ENCODE measurements around the gene HNRNPA2B1. TPM values are rescaled to one million over a fixed set of nuclear protein-coding genes. Genes with fewer than 3 reads are reported as not detected.

The HNRNPA2B1 gene
- total RNA-seq, 1 donor from 2014 or later = 685 TPM

DNA sequence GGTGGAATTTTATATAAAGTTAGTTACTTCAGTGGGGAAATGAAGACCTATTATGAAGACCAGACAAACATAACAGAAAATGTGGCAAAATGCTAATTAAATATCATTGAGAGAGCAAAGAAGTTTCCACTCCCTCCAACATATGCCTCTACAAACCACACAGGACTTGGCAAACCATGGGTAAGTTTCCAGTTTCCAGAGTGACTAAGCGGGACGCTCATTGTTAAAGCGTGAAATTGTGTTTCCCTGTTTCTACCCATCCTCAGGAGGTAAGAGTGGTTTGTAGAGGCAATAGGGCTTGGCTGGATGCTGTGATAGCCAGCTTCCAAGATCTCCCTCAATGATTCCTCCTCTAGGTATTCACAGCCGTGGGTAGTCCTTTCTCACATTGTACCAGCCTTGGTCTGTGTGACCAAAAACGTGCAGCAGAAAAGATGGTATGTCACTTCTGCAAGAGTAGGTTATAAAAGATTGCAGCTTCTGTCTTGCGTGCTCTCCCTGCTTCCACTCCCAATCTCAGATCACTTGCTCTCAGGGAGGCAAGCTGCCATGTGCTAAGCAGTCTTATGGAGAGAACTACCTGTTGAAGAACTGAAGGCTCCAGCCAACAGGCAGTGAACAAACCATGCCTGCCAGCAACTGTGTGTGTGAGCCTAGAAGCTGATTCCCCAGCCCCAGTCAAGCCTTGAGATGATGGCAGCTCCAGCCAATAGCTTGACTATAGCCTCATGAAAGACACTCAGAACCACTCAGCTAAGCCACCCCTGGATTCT lies 36.7 kb upstream of the HNRNPA2B1 start:
- no peak overlapping the region for H3K4me3 Mint-ChIP-seq (ENCODE audit: unreplicated experiment)
- H3K9me3 Mint-ChIP-seq (ENCODE audit: unreplicated experiment) = no peaks in the 10 kb centered on the region
- no peak overlapping the region for H3K27ac Mint-ChIP-seq (ENCODE audit: unreplicated experiment)
- H3K27me3 Mint-ChIP-seq (ENCODE audit: unreplicated experiment) = no peaks in the 10 kb centered on the region
- no peaks in the 10 kb centered on the region for H3K4me1 Mint-ChIP-seq (ENCODE audit: low read depth, unreplicated experiment)
- no peak for DNase-seq
- TF ChIP-seq, protein P1, sequence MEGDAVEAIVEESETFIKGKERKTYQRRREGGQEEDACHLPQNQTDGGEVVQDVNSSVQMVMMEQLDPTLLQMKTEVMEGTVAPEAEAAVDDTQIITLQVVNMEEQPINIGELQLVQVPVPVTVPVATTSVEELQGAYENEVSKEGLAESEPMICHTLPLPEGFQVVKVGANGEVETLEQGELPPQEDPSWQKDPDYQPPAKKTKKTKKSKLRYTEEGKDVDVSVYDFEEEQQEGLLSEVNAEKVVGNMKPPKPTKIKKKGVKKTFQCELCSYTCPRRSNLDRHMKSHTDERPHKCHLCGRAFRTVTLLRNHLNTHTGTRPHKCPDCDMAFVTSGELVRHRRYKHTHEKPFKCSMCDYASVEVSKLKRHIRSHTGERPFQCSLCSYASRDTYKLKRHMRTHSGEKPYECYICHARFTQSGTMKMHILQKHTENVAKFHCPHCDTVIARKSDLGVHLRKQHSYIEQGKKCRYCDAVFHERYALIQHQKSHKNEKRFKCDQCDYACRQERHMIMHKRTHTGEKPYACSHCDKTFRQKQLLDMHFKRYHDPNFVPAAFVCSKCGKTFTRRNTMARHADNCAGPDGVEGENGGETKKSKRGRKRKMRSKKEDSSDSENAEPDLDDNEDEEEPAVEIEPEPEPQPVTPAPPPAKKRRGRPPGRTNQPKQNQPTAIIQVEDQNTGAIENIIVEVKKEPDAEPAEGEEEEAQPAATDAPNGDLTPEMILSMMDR (IDR thresholded peaks at IDR 0.05; ENCODE audit: partially characterized antibody, unreplicated experiment) = no peak
- no peaks in the 10 kb centered on the region for H3K36me3 Mint-ChIP-seq (ENCODE audit: unreplicated experiment)

DNA sequence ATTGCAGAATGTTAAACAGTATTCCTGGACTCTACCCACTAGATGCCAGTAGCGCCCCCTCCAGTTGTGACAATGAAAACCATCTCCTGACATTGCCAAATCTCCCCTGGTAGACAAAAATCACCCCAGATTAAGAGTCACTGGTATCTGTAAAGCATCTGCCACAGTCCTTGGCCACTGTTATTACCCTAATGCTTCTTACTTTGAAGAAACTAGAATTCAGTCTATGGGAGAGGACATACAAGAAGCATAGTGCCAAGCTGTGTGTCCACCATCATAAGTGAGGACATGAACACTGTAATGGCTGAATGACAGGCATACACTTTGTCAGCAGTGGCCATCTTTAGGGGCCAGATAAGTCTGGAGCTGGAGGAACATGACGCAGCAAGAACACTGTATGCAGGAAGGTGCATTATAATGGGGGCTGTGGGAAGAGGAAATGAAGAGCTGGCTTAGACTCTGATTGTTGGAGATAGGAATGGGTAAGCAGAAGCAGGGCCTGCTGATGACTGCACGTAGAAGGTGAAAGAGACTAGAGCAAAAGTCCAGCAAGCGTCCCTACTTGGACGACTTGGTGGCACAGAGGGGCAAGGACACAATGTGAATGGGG lies 33.5 kb upstream of the HNRNPA2B1 start:
- TF ChIP-seq, protein P1 (IDR thresholded peaks at IDR 0.05; ENCODE audit: partially characterized antibody, unreplicated experiment) = no peak
- H3K9me3 Mint-ChIP-seq (ENCODE audit: unreplicated experiment) = peaks cover 2% of the 10 kb centered on the region
- H3K27me3 Mint-ChIP-seq (ENCODE audit: unreplicated experiment) = no peaks in the 10 kb centered on the region
- H3K27ac Mint-ChIP-seq (ENCODE audit: unreplicated experiment) = no peak overlapping the region
- H3K36me3 Mint-ChIP-seq (ENCODE audit: unreplicated experiment) = peaks cover 2% of the 10 kb centered on the region
- DNase-seq = no peak
- no peaks in the 10 kb centered on the region for H3K4me1 Mint-ChIP-seq (ENCODE audit: low read depth, unreplicated experiment)
- no peak overlapping the region for H3K4me3 Mint-ChIP-seq (ENCODE audit: unreplicated experiment)

DNA sequence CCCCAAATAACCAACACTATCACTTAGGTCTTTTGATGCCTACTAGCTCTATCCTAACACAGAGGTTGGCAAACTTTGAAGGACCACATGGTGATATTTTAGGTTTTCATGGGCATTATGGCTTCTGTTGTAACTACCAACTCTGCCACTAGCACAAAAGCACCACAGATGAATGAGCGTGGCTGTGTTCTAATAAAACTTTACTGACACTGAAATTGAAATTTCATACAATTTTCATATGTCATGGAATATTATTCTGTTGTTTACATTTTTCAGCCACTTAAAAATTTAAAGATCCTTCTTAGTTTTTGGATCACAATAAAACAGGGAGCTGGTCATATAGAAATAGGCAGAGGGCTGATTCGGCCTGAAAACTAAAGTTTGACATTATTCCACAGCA lies 27.4 kb upstream of the HNRNPA2B1 start:
- Mint-ChIP-seq H3K4me3 (ENCODE audit: unreplicated experiment) (no peak overlapping the region), H3K27ac (ENCODE audit: unreplicated experiment) (no peak overlapping the region), H3K27me3 (ENCODE audit: unreplicated experiment) (no peaks in the 10 kb centered on the region), H3K36me3 (ENCODE audit: unreplicated experiment) (peaks cover 8% of the 10 kb centered on the region), H3K9me3 (ENCODE audit: unreplicated experiment) (peaks cover 2% of the 10 kb centered on the region), H3K4me1 (ENCODE audit: low read depth, unreplicated experiment) (no peaks in the 10 kb centered on the region)
- no peak for DNase-seq
- TF ChIP-seq, protein P1 (IDR thresholded peaks at IDR 0.05; ENCODE audit: partially characterized antibody, unreplicated experiment) = no peak

DNA sequence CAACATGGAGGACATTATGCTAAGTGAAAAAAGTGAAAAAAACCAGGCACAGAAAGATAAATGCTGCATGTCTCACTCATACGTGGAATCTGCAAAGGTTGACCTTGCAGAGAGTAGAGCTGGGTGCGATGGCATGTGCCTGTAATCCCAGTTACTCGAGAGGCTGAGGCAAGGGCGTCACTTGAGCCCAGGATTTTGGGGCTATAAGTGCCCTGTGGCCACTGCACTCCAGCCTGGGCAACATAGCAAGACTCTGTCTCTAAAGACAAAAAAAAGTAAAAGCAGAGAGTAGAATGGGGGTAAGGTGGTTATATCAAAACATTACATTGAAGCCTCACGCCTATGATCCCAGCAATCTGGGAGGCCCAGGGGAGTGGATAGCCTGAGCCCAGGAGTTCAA lies 23.8 kb upstream of the HNRNPA2B1 start:
- H3K9me3 Mint-ChIP-seq (ENCODE audit: unreplicated experiment) = peaks cover 2% of the 10 kb centered on the region
- TF ChIP-seq, protein P1 (IDR thresholded peaks at IDR 0.05; ENCODE audit: partially characterized antibody, unreplicated experiment) = no peak
- H3K36me3 Mint-ChIP-seq (ENCODE audit: unreplicated experiment) = peaks cover 8% of the 10 kb centered on the region
- no peak overlapping the region for H3K27ac Mint-ChIP-seq (ENCODE audit: unreplicated experiment)
- H3K4me3 Mint-ChIP-seq (ENCODE audit: unreplicated experiment) = no peak overlapping the region
- no peaks in the 10 kb centered on the region for H3K4me1 Mint-ChIP-seq (ENCODE audit: low read depth, unreplicated experiment)
- no peaks in the 10 kb centered on the region for H3K27me3 Mint-ChIP-seq (ENCODE audit: unreplicated experiment)
- DNase-seq = no peak

DNA sequence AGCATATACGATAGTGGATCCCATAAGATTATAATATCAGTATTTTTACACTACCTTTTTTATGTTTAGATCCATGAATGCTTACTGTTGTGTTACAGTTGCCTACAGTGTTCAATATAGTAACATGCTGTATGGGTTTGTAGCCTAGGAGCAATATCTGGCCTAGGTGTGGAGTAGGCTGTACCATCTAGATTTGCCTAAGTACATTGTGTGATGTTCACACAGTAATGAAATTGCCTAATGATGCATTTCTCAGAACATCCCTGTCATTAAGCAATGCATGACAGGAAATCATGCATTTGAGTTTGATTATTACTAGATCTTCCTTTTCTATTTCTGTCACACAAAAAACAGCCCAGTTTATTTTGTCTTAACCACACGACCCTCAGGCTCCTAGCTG lies 15.5 kb upstream of the HNRNPA2B1 start:
- no peak for DNase-seq
- Mint-ChIP-seq H3K27me3 (ENCODE audit: unreplicated experiment) (no peaks in the 10 kb centered on the region), H3K27ac (ENCODE audit: unreplicated experiment) (no peak overlapping the region), H3K4me3 (ENCODE audit: unreplicated experiment) (no peak overlapping the region), H3K9me3 (ENCODE audit: unreplicated experiment) (peaks cover 4% of the 10 kb centered on the region), H3K4me1 (ENCODE audit: low read depth, unreplicated experiment) (no peaks in the 10 kb centered on the region), H3K36me3 (ENCODE audit: unreplicated experiment) (no peaks in the 10 kb centered on the region)
- TF ChIP-seq, protein P1 (IDR thresholded peaks at IDR 0.05; ENCODE audit: partially characterized antibody, unreplicated experiment) = no peak

Data from glutamatergic neuron (in vitro differentiated cells).